ENCODE measurements around the gene GALNT2.

DNA sequence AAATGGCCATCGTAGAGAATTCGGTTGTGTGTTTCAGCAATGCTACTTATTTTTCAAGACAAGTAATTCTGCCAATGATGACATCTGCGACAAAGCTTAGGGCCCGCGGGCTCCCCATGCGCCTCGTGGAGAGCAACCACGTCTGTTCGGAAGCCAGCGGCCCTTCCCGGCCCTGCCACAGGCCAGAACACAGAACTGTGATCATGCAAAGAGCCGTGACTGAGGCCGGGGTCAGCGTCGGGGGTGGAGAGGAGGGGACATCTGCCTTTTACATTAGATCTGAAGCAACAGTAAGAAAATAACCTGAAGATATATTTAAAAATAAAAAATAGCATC lies 255.4 kb downstream of the GALNT2 start:
- TF ChIP-seq, protein P1, sequence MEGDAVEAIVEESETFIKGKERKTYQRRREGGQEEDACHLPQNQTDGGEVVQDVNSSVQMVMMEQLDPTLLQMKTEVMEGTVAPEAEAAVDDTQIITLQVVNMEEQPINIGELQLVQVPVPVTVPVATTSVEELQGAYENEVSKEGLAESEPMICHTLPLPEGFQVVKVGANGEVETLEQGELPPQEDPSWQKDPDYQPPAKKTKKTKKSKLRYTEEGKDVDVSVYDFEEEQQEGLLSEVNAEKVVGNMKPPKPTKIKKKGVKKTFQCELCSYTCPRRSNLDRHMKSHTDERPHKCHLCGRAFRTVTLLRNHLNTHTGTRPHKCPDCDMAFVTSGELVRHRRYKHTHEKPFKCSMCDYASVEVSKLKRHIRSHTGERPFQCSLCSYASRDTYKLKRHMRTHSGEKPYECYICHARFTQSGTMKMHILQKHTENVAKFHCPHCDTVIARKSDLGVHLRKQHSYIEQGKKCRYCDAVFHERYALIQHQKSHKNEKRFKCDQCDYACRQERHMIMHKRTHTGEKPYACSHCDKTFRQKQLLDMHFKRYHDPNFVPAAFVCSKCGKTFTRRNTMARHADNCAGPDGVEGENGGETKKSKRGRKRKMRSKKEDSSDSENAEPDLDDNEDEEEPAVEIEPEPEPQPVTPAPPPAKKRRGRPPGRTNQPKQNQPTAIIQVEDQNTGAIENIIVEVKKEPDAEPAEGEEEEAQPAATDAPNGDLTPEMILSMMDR (conservative IDR thresholded peaks at IDR 0.05; ENCODE audit: low read depth, low read length): no peak
- TF ChIP-seq POLR2A (IDR thresholded peaks at IDR 0.05; ENCODE audit: low read depth, low read length) (no peak), CEBPB (IDR thresholded peaks at IDR 0.05; ENCODE audit: low read depth, low read length) (no peak), SMC3 (IDR thresholded peaks at IDR 0.05; ENCODE audit: low read depth, low read length) (no peak), CHD1 (IDR thresholded peaks at IDR 0.05; ENCODE audit: low read depth, low read length) (no peak), BHLHE40 (IDR thresholded peaks at IDR 0.05; ENCODE audit: low read depth, low read length) (no peak), RFX5 (IDR thresholded peaks at IDR 0.05; ENCODE audit: low read depth, low read length) (no peak), RCOR1 (IDR thresholded peaks at IDR 0.05; ENCODE audit: insufficient replicate concordance, low read length) (no peak), NFE2L2 (IDR thresholded peaks at IDR 0.05; ENCODE audit: low read depth, low read length) (no peak), MAZ (IDR thresholded peaks at IDR 0.05; ENCODE audit: borderline replicate concordance, low read depth, low read length) (no peak)
- TF ChIP-seq, protein P2, sequence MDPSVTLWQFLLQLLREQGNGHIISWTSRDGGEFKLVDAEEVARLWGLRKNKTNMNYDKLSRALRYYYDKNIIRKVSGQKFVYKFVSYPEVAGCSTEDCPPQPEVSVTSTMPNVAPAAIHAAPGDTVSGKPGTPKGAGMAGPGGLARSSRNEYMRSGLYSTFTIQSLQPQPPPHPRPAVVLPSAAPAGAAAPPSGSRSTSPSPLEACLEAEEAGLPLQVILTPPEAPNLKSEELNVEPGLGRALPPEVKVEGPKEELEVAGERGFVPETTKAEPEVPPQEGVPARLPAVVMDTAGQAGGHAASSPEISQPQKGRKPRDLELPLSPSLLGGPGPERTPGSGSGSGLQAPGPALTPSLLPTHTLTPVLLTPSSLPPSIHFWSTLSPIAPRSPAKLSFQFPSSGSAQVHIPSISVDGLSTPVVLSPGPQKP (IDR thresholded peaks at IDR 0.05; ENCODE audit: borderline replicate concordance, low read depth, low read length): no peak

Measured in IMR-90 (cell line).